ENCODE data around the gene INPP5A.

Gene INPP5A

GRCh38 chr10:132521466-132522102, 16.0 kb upstream of the INPP5A start:
- ChIA-PET CTCF (interaction anchor here (0.6 to 2.0 kb wide), 7 partner anchors 10 to 747 kb away, joined by 3 to 7 read pairs (median 3); no protein-coding TSS in a partner anchor), POLR2A (no interaction called here)
- H3K9me3 ChIP-seq (ENCODE audit: control extremely low read depth in 1 of 5, control insufficient read depth in 4 of 5, insufficient read depth in 2 of 5, low read depth in 1 of 5, low read length in 4 of 5): no peaks in the 10 kb centered on the region
- H3K4me1 ChIP-seq (ENCODE audit: control extremely low read depth in 1 of 4, control insufficient read depth in 4 of 4, insufficient read depth in 4 of 4, low read length in 3 of 4): peaks cover 0 to 24% (median 22%) of the 10 kb centered on the region in 4 experiments
- H3K36me3 ChIP-seq (ENCODE audit: control insufficient read depth in 4 of 4, insufficient read depth in 4 of 4, low read length in 3 of 4): no peaks in the 10 kb centered on the region
- H3K4me3 ChIP-seq (ENCODE audit: control insufficient read depth in 1 of 7, extremely low read depth in 1 of 7, insufficient read depth in 4 of 7, low read depth in 2 of 7, low read length in 6 of 7): no peak overlapping the region
- DNase-seq: no peak
- no peaks in the 10 kb centered on the region for H3K27me3 ChIP-seq (replicated peaks in 2 of 5; ENCODE audit: control insufficient read depth in 4 of 5, insufficient read depth in 5 of 5, low read length in 4 of 5)
- WGBS (ENCODE audit: insufficient coverage): 87% methylated on average over 9 of the region's 19 CpGs
- no peak overlapping the region for H3K27ac ChIP-seq (ENCODE audit: insufficient read depth in 1 of 2, low read depth in 1 of 2, low read length in 2 of 2, poor library complexity in 1 of 2, severe bottlenecking in 2 of 2)

- Histone ChIP-seq H3K4me1 (ENCODE audit: control extremely low read depth in 1 of 4, control insufficient read depth in 4 of 4, insufficient read depth in 4 of 4, low read length in 3 of 4) (peaks cover 0 to 13% (median 10%) of the 10 kb centered on the region in 4 experiments), H3K36me3 (ENCODE audit: control insufficient read depth in 4 of 4, insufficient read depth in 4 of 4, low read length in 3 of 4) (no peaks in the 10 kb centered on the region), H3K9me3 (ENCODE audit: control extremely low read depth in 1 of 5, control insufficient read depth in 4 of 5, insufficient read depth in 2 of 5, low read depth in 1 of 5, low read length in 4 of 5) (no peaks in the 10 kb centered on the region), H3K27me3 (replicated peaks in 2 of 5; ENCODE audit: control insufficient read depth in 4 of 5, insufficient read depth in 5 of 5, low read length in 4 of 5) (peaks cover 0 to 4% (median 0%) of the 10 kb centered on the region in 5 experiments), H3K27ac (ENCODE audit: insufficient read depth in 1 of 2, low read depth in 1 of 2, low read length in 2 of 2, poor library complexity in 1 of 2, severe bottlenecking in 2 of 2) (no peak overlapping the region), H3K4me3 (ENCODE audit: control insufficient read depth in 1 of 7, extremely low read depth in 1 of 7, insufficient read depth in 4 of 7, low read depth in 2 of 7, low read length in 6 of 7) (no peak overlapping the region)
- DNase-seq: no peak
- ChIA-PET POLR2A (interaction anchor here (0.6 kb wide), 1 partner anchor 26 kb away, joined by 4 read pairs; no protein-coding TSS in a partner anchor), CTCF (interaction anchor here (1.2 to 2.0 kb wide), 2 partner anchors 13 to 69 kb away, joined by 3 to 7 read pairs; no protein-coding TSS in a partner anchor)
- 98% methylated on average over 12 of the region's 14 CpGs for WGBS (ENCODE audit: insufficient coverage)
These were observed 14.8 kb upstream of the INPP5A start for GRCh38 chr10:132522521-132523411.

GRCh38 chr10:132523561-132524442, 13.8 kb upstream of the INPP5A start:
- no peak overlapping the region for H3K4me3 ChIP-seq (ENCODE audit: control insufficient read depth in 1 of 7, extremely low read depth in 1 of 7, insufficient read depth in 4 of 7, low read depth in 2 of 7, low read length in 6 of 7)
- H3K27ac ChIP-seq (ENCODE audit: insufficient read depth in 1 of 2, low read depth in 1 of 2, low read length in 2 of 2, poor library complexity in 1 of 2, severe bottlenecking in 2 of 2): no peak overlapping the region
- 93% methylated on average over 13 of the region's 15 CpGs for WGBS (ENCODE audit: insufficient coverage)
- no peaks in the 10 kb centered on the region for H3K9me3 ChIP-seq (ENCODE audit: control extremely low read depth in 1 of 5, control insufficient read depth in 4 of 5, insufficient read depth in 2 of 5, low read depth in 1 of 5, low read length in 4 of 5)
- POLR2A ChIA-PET: no interaction called here
- H3K36me3 ChIP-seq (ENCODE audit: control insufficient read depth in 4 of 4, insufficient read depth in 4 of 4, low read length in 3 of 4): no peaks in the 10 kb centered on the region
- CTCF ChIA-PET: interaction anchor here (0.7 to 1.3 kb wide), 2 partner anchors 11 to 152 kb away, joined by 3 to 4 read pairs; no protein-coding TSS in a partner anchor
- no peak for DNase-seq
- peaks cover 0 to 5% (median 1%) of the 10 kb centered on the region in 4 experiments for H3K4me1 ChIP-seq (ENCODE audit: control extremely low read depth in 1 of 4, control insufficient read depth in 4 of 4, insufficient read depth in 4 of 4, low read length in 3 of 4)
- H3K27me3 ChIP-seq (replicated peaks in 2 of 5; ENCODE audit: control insufficient read depth in 4 of 5, insufficient read depth in 5 of 5, low read length in 4 of 5): peaks cover 0 to 9% (median 0%) of the 10 kb centered on the region in 5 experiments

- Histone ChIP-seq H3K27me3 (replicated peaks in 2 of 5; ENCODE audit: control insufficient read depth in 4 of 5, insufficient read depth in 5 of 5, low read length in 4 of 5) (peaks cover 0 to 11% (median 0%) of the 10 kb centered on the region in 5 experiments), H3K36me3 (ENCODE audit: control insufficient read depth in 4 of 4, insufficient read depth in 4 of 4, low read length in 3 of 4) (no peaks in the 10 kb centered on the region), H3K4me1 (ENCODE audit: control extremely low read depth in 1 of 4, control insufficient read depth in 4 of 4, insufficient read depth in 4 of 4, low read length in 3 of 4) (peaks cover 0 to 5% (median 1%) of the 10 kb centered on the region in 4 experiments), H3K9me3 (ENCODE audit: control extremely low read depth in 1 of 5, control insufficient read depth in 4 of 5, insufficient read depth in 2 of 5, low read depth in 1 of 5, low read length in 4 of 5) (peaks cover 0 to 2% (median 0%) of the 10 kb centered on the region in 5 experiments), H3K27ac (ENCODE audit: insufficient read depth in 1 of 2, low read depth in 1 of 2, low read length in 2 of 2, poor library complexity in 1 of 2, severe bottlenecking in 2 of 2) (no peak overlapping the region), H3K4me3 (ENCODE audit: control insufficient read depth in 1 of 7, extremely low read depth in 1 of 7, insufficient read depth in 4 of 7, low read depth in 2 of 7, low read length in 6 of 7) (no peak overlapping the region)
- WGBS (ENCODE audit: insufficient coverage): 97% methylated on average over 21 of the region's 23 CpGs
- DNase-seq: no peak
- ChIA-PET CTCF (interaction anchor here (1.3 kb wide), 1 partner anchor 12 kb away, joined by 4 read pairs; no protein-coding TSS in a partner anchor), POLR2A (no interaction called here)
These were observed 12.9 kb upstream of the INPP5A start for GRCh38 chr10:132524443-132525285.

- CTCF ChIA-PET: no interaction called here
These were observed 10.9 kb upstream of the INPP5A start for GRCh38 chr10:132526676-132527075.

More at GRCh38 chr10:132526676-132527075, 10.9 kb upstream of the INPP5A start:
- 75% methylated on average over 3 of the region's 16 CpGs for WGBS (ENCODE audit: insufficient coverage)
- Histone ChIP-seq H3K36me3 (ENCODE audit: control insufficient read depth in 4 of 4, insufficient read depth in 4 of 4, low read length in 3 of 4) (no peaks in the 10 kb centered on the region), H3K27ac (ENCODE audit: insufficient read depth in 1 of 2, low read depth in 1 of 2, low read length in 2 of 2, poor library complexity in 1 of 2, severe bottlenecking in 2 of 2) (no peak overlapping the region), H3K27me3 (replicated peaks in 2 of 5; ENCODE audit: control insufficient read depth in 4 of 5, insufficient read depth in 5 of 5, low read length in 4 of 5) (peaks cover 0 to 11% (median 0%) of the 10 kb centered on the region in 5 experiments), H3K4me1 (ENCODE audit: control extremely low read depth in 1 of 4, control insufficient read depth in 4 of 4, insufficient read depth in 4 of 4, low read length in 3 of 4) (no peaks in the 10 kb centered on the region), H3K4me3 (ENCODE audit: control insufficient read depth in 1 of 7, extremely low read depth in 1 of 7, insufficient read depth in 4 of 7, low read depth in 2 of 7, low read length in 6 of 7) (no peak overlapping the region), H3K9me3 (ENCODE audit: control extremely low read depth in 1 of 5, control insufficient read depth in 4 of 5, insufficient read depth in 2 of 5, low read depth in 1 of 5, low read length in 4 of 5) (peaks cover 0 to 11% (median 3%) of the 10 kb centered on the region in 5 experiments)
- no peak for DNase-seq
- POLR2A ChIA-PET: no interaction called here

Data from common myeloid progenitor, CD34-positive (primary cell).